Measurements from ENCODE around the gene JAKMIP1. TPM values are rescaled to one million over a fixed set of nuclear protein-coding genes. Genes with fewer than 3 reads are reported as not detected.

JAKMIP1 gene
- total RNA-seq, 1 experiment from 2014 or later: not detected

DNA sequence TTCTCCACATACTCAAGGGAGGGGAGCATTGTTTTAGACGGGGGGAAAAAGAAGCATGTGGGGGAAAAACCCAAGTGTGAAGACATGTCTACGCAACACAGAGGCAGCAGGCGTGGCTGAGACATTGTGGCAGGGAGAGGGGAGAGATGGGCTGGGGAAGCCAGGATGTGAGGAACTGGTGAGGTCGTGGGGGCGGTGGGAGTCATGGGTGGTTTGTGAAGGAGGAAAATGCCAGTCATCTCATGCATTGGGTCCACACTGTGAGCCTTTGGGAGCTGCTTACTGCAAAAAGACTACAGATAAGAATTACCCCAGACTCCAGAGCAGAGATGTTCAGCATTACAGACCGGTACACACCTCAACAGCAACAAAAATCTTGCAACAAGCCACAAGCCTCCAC lies 2.1 kb downstream of the JAKMIP1 start:
- no peaks in the 10 kb centered on the region for H3K79me2 ChIP-seq (ENCODE audit: insufficient read depth, low read length)
- ATAC-seq (no peak), DNase-seq (ENCODE audit: low read depth, low spot score) (no peak)
- no peaks in the 10 kb centered on the region for H3K9me2 ChIP-seq (ENCODE audit: insufficient read depth)
- H3K9ac ChIP-seq (ENCODE audit: low read length): no peak overlapping the region
- no TSS peak for BruUV-seq (replicated peaks)
- H3K4me3 ChIP-seq (replicated peaks in 1 of 2; ENCODE audit: low read depth in 1 of 2, low read length in 2 of 2): no peak overlapping the region
- no peaks in the 10 kb centered on the region for H3K4me1 ChIP-seq (ENCODE audit: control insufficient read depth in 1 of 2, insufficient read depth in 2 of 2, low read length in 2 of 2)
- ChIA-PET CTCF (no interaction called here), POLR2A (no interaction called here), RAD21 (ENCODE audit: low non-redundant PET in 1 of 2, low total read pairs in 2 of 2, uncharacterized antibody in 2 of 2, unreplicated experiment in 2 of 2) (no interaction called here)
- H3K27ac ChIP-seq (ENCODE audit: low read depth, low read length): no peak overlapping the region
- TF ChIP-seq POLR2A (IDR thresholded peaks at IDR 0.05; ENCODE audit: borderline replicate concordance, extremely low read depth, insufficient read depth, insufficient read length): no peak
- no peak for TF ChIP-seq ZNF274 (IDR thresholded peaks at IDR 0.05; ENCODE audit: low read depth, low read length)
- no peak for TF ChIP-seq FOSL1 (IDR thresholded peaks at IDR 0.05; ENCODE audit: low read depth)
- no peak for TF ChIP-seq SRF (IDR thresholded peaks at IDR 0.05; ENCODE audit: low read depth)
- TF ChIP-seq RAD21 (IDR thresholded peaks at IDR 0.05; ENCODE audit: low read depth): no peak
- TF ChIP-seq YY1 (IDR thresholded peaks at IDR 0.05; ENCODE audit: extremely low read depth, insufficient replicate concordance, low read depth, low read length): no peak
- H2AFZ ChIP-seq (ENCODE audit: low read depth, low read length, poor library complexity, severe bottlenecking): no peak overlapping the region
- H3K4me2 ChIP-seq (ENCODE audit: low read length): no peak overlapping the region
- H4K20me1 ChIP-seq (ENCODE audit: insufficient read depth): no peaks in the 10 kb centered on the region
- intact Hi-C loops (cut with micrococcal nuclease): no loop called here
- no peaks in the 10 kb centered on the region for H3K9me3 ChIP-seq (ENCODE audit: control insufficient read depth in 1 of 2, insufficient read depth in 1 of 2, low read depth in 1 of 2, low read length in 2 of 2)
- no peaks in the 10 kb centered on the region; the same call in 1 of the 2 replicates for H3K27me3 ChIP-seq (ENCODE audit: insufficient read depth, low read length)
- no peaks in the 10 kb centered on the region for H3K36me3 ChIP-seq (ENCODE audit: control insufficient read depth in 1 of 2, insufficient read depth in 2 of 2, low read length in 2 of 2)

DNA sequence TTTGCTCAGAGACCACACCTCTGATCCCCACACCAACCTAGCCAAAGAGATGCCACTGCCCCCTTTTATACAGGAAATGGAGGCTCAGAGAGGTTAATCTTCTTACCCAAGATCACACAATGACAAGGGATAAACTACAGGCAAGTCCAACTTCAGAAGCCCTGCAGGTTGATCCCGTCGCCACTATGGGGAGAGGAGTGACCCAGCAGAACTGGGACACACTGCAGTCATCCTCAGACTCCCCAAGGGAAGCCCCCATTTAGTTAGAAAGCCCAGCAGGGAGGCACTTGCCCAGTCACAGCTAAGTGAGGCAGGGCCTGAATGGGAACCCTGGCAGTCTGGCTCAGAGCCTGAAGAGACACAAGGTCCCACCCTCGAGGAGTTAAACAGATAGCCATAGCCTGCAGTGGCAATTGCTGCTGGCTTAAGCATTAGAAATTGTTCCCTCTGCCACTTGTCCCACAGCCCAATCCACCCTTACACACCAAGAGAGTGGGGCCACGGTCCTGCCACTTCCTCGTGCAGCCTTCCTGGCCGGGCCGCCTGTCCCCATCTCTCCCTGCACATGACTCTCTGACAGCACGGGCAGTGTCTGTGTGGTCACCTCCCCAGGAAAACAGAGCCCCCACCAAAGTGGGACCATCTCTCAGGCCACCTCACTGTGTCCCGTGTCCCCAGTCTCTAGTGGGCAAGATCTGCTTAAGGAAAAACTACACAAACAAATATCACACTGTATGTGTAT lies 2.7 kb downstream of the JAKMIP1 start:
- Histone ChIP-seq H3K36me3 (ENCODE audit: control insufficient read depth in 1 of 2, insufficient read depth in 2 of 2, low read length in 2 of 2) (no peaks in the 10 kb centered on the region), H3K79me2 (ENCODE audit: insufficient read depth, low read length) (no peaks in the 10 kb centered on the region), H3K27me3 (ENCODE audit: insufficient read depth, low read length) (no peaks in the 10 kb centered on the region; the same call in 1 of the 2 replicates), H4K20me1 (ENCODE audit: insufficient read depth) (no peaks in the 10 kb centered on the region), H3K27ac (ENCODE audit: low read depth, low read length) (no peak overlapping the region), H2AFZ (ENCODE audit: low read depth, low read length, poor library complexity, severe bottlenecking) (no peak overlapping the region), H3K4me2 (ENCODE audit: low read length) (no peak overlapping the region), H3K9me3 (ENCODE audit: control insufficient read depth in 1 of 2, insufficient read depth in 1 of 2, low read depth in 1 of 2, low read length in 2 of 2) (no peaks in the 10 kb centered on the region), H3K4me1 (ENCODE audit: control insufficient read depth in 1 of 2, insufficient read depth in 2 of 2, low read length in 2 of 2) (no peaks in the 10 kb centered on the region), H3K4me3 (replicated peaks in 1 of 2; ENCODE audit: low read depth in 1 of 2, low read length in 2 of 2) (no peak overlapping the region), H3K9me2 (ENCODE audit: insufficient read depth) (no peaks in the 10 kb centered on the region), H3K9ac (ENCODE audit: low read length) (no peak overlapping the region)
- intact Hi-C loops (cut with micrococcal nuclease): no loop called here
- RAD21 ChIA-PET (ENCODE audit: low non-redundant PET in 1 of 2, low total read pairs in 2 of 2, uncharacterized antibody in 2 of 2, unreplicated experiment in 2 of 2): no interaction called here
- CTCF ChIA-PET: no interaction called here
- POLR2A ChIA-PET: no interaction called here
- BruUV-seq (replicated peaks): no TSS peak
- ATAC-seq (no peak), DNase-seq (ENCODE audit: low read depth, low spot score) (no peak)
- TF ChIP-seq ELF1 (IDR thresholded peaks at IDR 0.05; ENCODE audit: borderline replicate concordance, low read depth): no peak
- TF ChIP-seq CEBPB (IDR thresholded peaks at IDR 0.05; ENCODE audit: low read depth): no peak
- TF ChIP-seq POLR2A (IDR thresholded peaks at IDR 0.05; ENCODE audit: borderline replicate concordance, extremely low read depth, insufficient read depth, insufficient read length): no peak
- TF ChIP-seq ZNF274 (IDR thresholded peaks at IDR 0.05; ENCODE audit: low read depth, low read length): no peak
